ENCODE measurements around the gene CAMKK1.

Gene CAMKK1

GRCh38 chr17:3907483-3908216 lies 14.8 kb upstream of the CAMKK1 start:
- Histone ChIP-seq H3K36me3 (ENCODE audit: control insufficient read depth, insufficient read depth, low read length) (no peaks in the 10 kb centered on the region), H3K27ac (ENCODE audit: low read depth, low read length, severe bottlenecking) (no peak overlapping the region), H3K4me3 (ENCODE audit: extremely low read depth, insufficient read depth, low read length, poor library complexity, severe bottlenecking) (no peak overlapping the region), H3K9me3 (ENCODE audit: control insufficient read depth, low read length) (no peaks in the 10 kb centered on the region), H3K4me1 (ENCODE audit: control insufficient read depth, insufficient read depth, low read length, poor library complexity, severe bottlenecking) (no peaks in the 10 kb centered on the region)
- 83 to 88% methylated on average over 9 to 10 of the region's 11 CpGs for WGBS, 2 experiments (ENCODE audit: insufficient coverage in 2 of 2)

GRCh38 chr17:3906881-3907280 lies 14.0 kb upstream of the CAMKK1 start:
- H3K9me3 ChIP-seq (ENCODE audit: control insufficient read depth, low read length): no peaks in the 10 kb centered on the region
- no peaks in the 10 kb centered on the region for H3K36me3 ChIP-seq (ENCODE audit: control insufficient read depth, insufficient read depth, low read length)
- H3K27ac ChIP-seq (ENCODE audit: low read depth, low read length, severe bottlenecking): no peak overlapping the region
- H3K4me3 ChIP-seq (ENCODE audit: extremely low read depth, insufficient read depth, low read length, poor library complexity, severe bottlenecking): no peak overlapping the region
- H3K4me1 ChIP-seq (ENCODE audit: control insufficient read depth, insufficient read depth, low read length, poor library complexity, severe bottlenecking): no peaks in the 10 kb centered on the region
- WGBS, 2 experiments (ENCODE audit: insufficient coverage in 2 of 2): 92% methylated on average over 2 of the region's 4 CpGs

GRCh38 chr17:3905017-3905520 lies 12.2 kb upstream of the CAMKK1 start:
- Histone ChIP-seq H3K4me3 (ENCODE audit: extremely low read depth, insufficient read depth, low read length, poor library complexity, severe bottlenecking) (no peak overlapping the region), H3K9me3 (ENCODE audit: control insufficient read depth, low read length) (no peaks in the 10 kb centered on the region), H3K36me3 (ENCODE audit: control insufficient read depth, insufficient read depth, low read length) (no peaks in the 10 kb centered on the region), H3K4me1 (ENCODE audit: control insufficient read depth, insufficient read depth, low read length, poor library complexity, severe bottlenecking) (no peaks in the 10 kb centered on the region), H3K27ac (ENCODE audit: low read depth, low read length, severe bottlenecking) (no peak overlapping the region)
- WGBS, 2 experiments (ENCODE audit: insufficient coverage in 2 of 2): 84 to 90% methylated on average over 9 to 10 of the region's 11 CpGs

GRCh38 chr17:3904501-3904900 lies 11.6 kb upstream of the CAMKK1 start:
- H3K36me3 ChIP-seq (ENCODE audit: control insufficient read depth, insufficient read depth, low read length): no peaks in the 10 kb centered on the region
- WGBS, 2 experiments (ENCODE audit: insufficient coverage in 2 of 2): 41 to 44% methylated on average over 10 to 14 of the region's 15 CpGs

GRCh38 chr17:3903881-3904290 lies 11.0 kb upstream of the CAMKK1 start:
- H3K4me3 ChIP-seq (ENCODE audit: extremely low read depth, insufficient read depth, low read length, poor library complexity, severe bottlenecking): no peak overlapping the region
- H3K4me1 ChIP-seq (ENCODE audit: control insufficient read depth, insufficient read depth, low read length, poor library complexity, severe bottlenecking): no peaks in the 10 kb centered on the region
- 52 to 62% methylated on average over 17 to 20 of the region's 21 CpGs for WGBS, 2 experiments (ENCODE audit: insufficient coverage in 2 of 2)
- no peak overlapping the region for H3K27ac ChIP-seq (ENCODE audit: low read depth, low read length, severe bottlenecking)
- H3K36me3 ChIP-seq (ENCODE audit: control insufficient read depth, insufficient read depth, low read length): no peaks in the 10 kb centered on the region
- no peaks in the 10 kb centered on the region for H3K9me3 ChIP-seq (ENCODE audit: control insufficient read depth, low read length)

More at GRCh38 chr17:3904501-3904900, 11.6 kb upstream of the CAMKK1 start:
- Histone ChIP-seq H3K4me3 (ENCODE audit: extremely low read depth, insufficient read depth, low read length, poor library complexity, severe bottlenecking) (no peak overlapping the region), H3K4me1 (ENCODE audit: control insufficient read depth, insufficient read depth, low read length, poor library complexity, severe bottlenecking) (no peaks in the 10 kb centered on the region), H3K9me3 (ENCODE audit: control insufficient read depth, low read length) (no peaks in the 10 kb centered on the region), H3K27ac (ENCODE audit: low read depth, low read length, severe bottlenecking) (no peak overlapping the region)

- Histone ChIP-seq H3K27ac (ENCODE audit: low read depth, low read length, severe bottlenecking) (no peak overlapping the region), H3K9me3 (ENCODE audit: control insufficient read depth, low read length) (no peaks in the 10 kb centered on the region), H3K36me3 (ENCODE audit: control insufficient read depth, insufficient read depth, low read length) (no peaks in the 10 kb centered on the region), H3K4me3 (ENCODE audit: extremely low read depth, insufficient read depth, low read length, poor library complexity, severe bottlenecking) (no peak overlapping the region), H3K4me1 (ENCODE audit: control insufficient read depth, insufficient read depth, low read length, poor library complexity, severe bottlenecking) (no peaks in the 10 kb centered on the region)
- 84 to 89% methylated on average over 16 to 20 of the region's 25 CpGs for WGBS, 2 experiments (ENCODE audit: insufficient coverage in 2 of 2)
These were observed 10.4 kb upstream of the CAMKK1 start for GRCh38 chr17:3903051-3903825.

- Histone ChIP-seq H3K9me3 (ENCODE audit: control insufficient read depth, low read length) (no peaks in the 10 kb centered on the region), H3K27ac (ENCODE audit: low read depth, low read length, severe bottlenecking) (no peak overlapping the region), H3K4me1 (ENCODE audit: control insufficient read depth, insufficient read depth, low read length, poor library complexity, severe bottlenecking) (no peaks in the 10 kb centered on the region), H3K36me3 (ENCODE audit: control insufficient read depth, insufficient read depth, low read length) (no peaks in the 10 kb centered on the region), H3K4me3 (ENCODE audit: extremely low read depth, insufficient read depth, low read length, poor library complexity, severe bottlenecking) (no peak overlapping the region)
- WGBS, 2 experiments (ENCODE audit: insufficient coverage in 2 of 2): 100% methylated on average over 3 of the region's 6 CpGs
These were observed 7.8 kb upstream of the CAMKK1 start for GRCh38 chr17:3900646-3901045.

GRCh38 chr17:3897731-3898130 lies 4.9 kb upstream of the CAMKK1 start:
- Histone ChIP-seq H3K4me3 (ENCODE audit: extremely low read depth, insufficient read depth, low read length, poor library complexity, severe bottlenecking) (no peak overlapping the region), H3K36me3 (ENCODE audit: control insufficient read depth, insufficient read depth, low read length) (no peaks in the 10 kb centered on the region), H3K9me3 (ENCODE audit: control insufficient read depth, low read length) (no peaks in the 10 kb centered on the region), H3K4me1 (ENCODE audit: control insufficient read depth, insufficient read depth, low read length, poor library complexity, severe bottlenecking) (peaks cover 13% of the 10 kb centered on the region), H3K27ac (ENCODE audit: low read depth, low read length, severe bottlenecking) (no peak overlapping the region)
- 90 to 94% methylated on average over 7 to 11 of the region's 12 CpGs for WGBS, 2 experiments (ENCODE audit: insufficient coverage in 2 of 2)

GRCh38 chr17:3896968-3897235 lies 4.0 kb upstream of the CAMKK1 start:
- H3K27ac ChIP-seq (ENCODE audit: low read depth, low read length, severe bottlenecking): no peak overlapping the region
- 80 to 84% methylated on average over 4 to 6 of the region's 6 CpGs for WGBS, 2 experiments (ENCODE audit: insufficient coverage in 2 of 2)
- H3K4me1 ChIP-seq (ENCODE audit: control insufficient read depth, insufficient read depth, low read length, poor library complexity, severe bottlenecking): peaks cover 16% of the 10 kb centered on the region
- H3K4me3 ChIP-seq (ENCODE audit: extremely low read depth, insufficient read depth, low read length, poor library complexity, severe bottlenecking): no peak overlapping the region
- no peaks in the 10 kb centered on the region for H3K36me3 ChIP-seq (ENCODE audit: control insufficient read depth, insufficient read depth, low read length)
- no peaks in the 10 kb centered on the region for H3K9me3 ChIP-seq (ENCODE audit: control insufficient read depth, low read length)

GRCh38 chr17:3896108-3896967 lies 3.5 kb upstream of the CAMKK1 start:
- H3K36me3 ChIP-seq (ENCODE audit: control insufficient read depth, insufficient read depth, low read length): no peaks in the 10 kb centered on the region
- 91 to 94% methylated on average over 8 to 13 of the region's 15 CpGs for WGBS, 2 experiments (ENCODE audit: insufficient coverage in 2 of 2)
- no peak overlapping the region for H3K4me3 ChIP-seq (ENCODE audit: extremely low read depth, insufficient read depth, low read length, poor library complexity, severe bottlenecking)
- H3K4me1 ChIP-seq (ENCODE audit: control insufficient read depth, insufficient read depth, low read length, poor library complexity, severe bottlenecking): peaks cover 20% of the 10 kb centered on the region
- no peak overlapping the region for H3K27ac ChIP-seq (ENCODE audit: low read depth, low read length, severe bottlenecking)
- no peaks in the 10 kb centered on the region for H3K9me3 ChIP-seq (ENCODE audit: control insufficient read depth, low read length)
